Measurements from ENCODE around the gene NPIPB5.
"Not testable (repeated sequence)": the region's sequence is repeated elsewhere in the genome, so short reads cannot be mapped to it uniquely, and the experiment has no call there.

Gene NPIPB5

GRCh38 chr16:22510591-22510990 is at the start of gene NPIPB5:
TSS of gene NPIPB5 (plus strand) at chr16:22510891. CDS start at chr16:22513802, 2,911 bp downstream.
- H3K27me3 Mint-ChIP-seq, H3K36me3 Mint-ChIP-seq, CTCF ChIA-PET, H3K4me1 Mint-ChIP-seq, H3K4me3 Mint-ChIP-seq, DNase-seq, H3K27ac Mint-ChIP-seq, H3K9me3 Mint-ChIP-seq: not testable (repeated sequence)

- H3K36me3 Mint-ChIP-seq, CTCF ChIA-PET, H3K4me1 Mint-ChIP-seq, H3K27ac Mint-ChIP-seq, H3K4me3 Mint-ChIP-seq, DNase-seq, H3K27me3 Mint-ChIP-seq, H3K9me3 Mint-ChIP-seq: not testable (repeated sequence)
Observed at GRCh38 chr16:22468846-22469245, 41.8 kb upstream of the NPIPB5 start.

DNA sequence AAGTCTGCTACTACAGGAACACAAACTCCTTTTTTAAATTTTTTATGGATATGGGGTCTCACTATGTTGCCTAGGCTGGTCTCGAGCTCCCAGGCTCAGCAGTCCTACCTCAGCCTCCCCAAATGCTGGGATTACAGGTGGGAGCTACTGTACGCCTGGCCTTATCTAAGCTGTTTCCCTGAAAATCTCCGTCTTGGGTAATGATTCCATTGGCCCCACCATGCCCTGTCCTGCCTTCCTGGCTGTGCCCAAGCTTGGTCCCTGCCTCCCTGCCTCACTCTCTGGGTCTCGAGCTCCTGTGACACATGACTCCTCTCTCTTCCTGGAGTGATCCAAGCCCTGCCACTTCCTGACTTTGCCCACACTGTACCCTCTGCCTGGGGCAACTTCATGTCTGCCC is 27.3 kb downstream of the NPIPB5 start:
- H3K36me3 Mint-ChIP-seq, CTCF ChIA-PET, DNase-seq, H3K27ac Mint-ChIP-seq, H3K27me3 Mint-ChIP-seq, H3K9me3 Mint-ChIP-seq, H3K4me1 Mint-ChIP-seq, H3K4me3 Mint-ChIP-seq: not testable (repeated sequence)

DNA sequence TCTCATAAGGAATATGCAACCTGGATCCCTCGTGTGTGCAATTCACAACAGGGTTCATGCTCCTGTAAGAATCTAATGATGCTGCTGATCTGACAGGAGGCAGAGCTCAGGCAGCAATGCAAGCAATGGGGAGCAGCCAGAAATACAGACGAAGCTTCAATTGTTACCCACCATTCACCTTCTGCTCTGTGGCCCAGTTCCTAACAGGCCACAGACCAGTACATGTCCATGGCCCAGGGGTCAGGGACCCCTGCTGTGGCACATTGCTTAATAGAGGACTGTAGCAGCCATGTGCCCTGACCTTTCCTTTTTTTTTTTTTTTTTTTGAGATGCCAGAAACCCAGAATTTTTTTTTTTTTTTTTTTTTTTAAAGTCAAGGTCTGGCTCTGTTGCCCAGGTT is 34.1 kb downstream of the NPIPB5 start:
- DNase-seq, H3K36me3 Mint-ChIP-seq, H3K4me1 Mint-ChIP-seq, H3K4me3 Mint-ChIP-seq, CTCF ChIA-PET, H3K9me3 Mint-ChIP-seq, H3K27me3 Mint-ChIP-seq, H3K27ac Mint-ChIP-seq: not testable (repeated sequence)

GRCh38 chr16:22546630-22547029 is 35.9 kb downstream of the NPIPB5 start:
- H3K9me3 Mint-ChIP-seq, DNase-seq, H3K27me3 Mint-ChIP-seq, H3K4me3 Mint-ChIP-seq, H3K27ac Mint-ChIP-seq, H3K36me3 Mint-ChIP-seq, H3K4me1 Mint-ChIP-seq: not testable (repeated sequence)
- CTCF ChIA-PET = interaction anchor here (0.6 kb wide), 1 partner anchor 125 kb away, joined by 3 read pairs; no protein-coding TSS in a partner anchor

DNA sequence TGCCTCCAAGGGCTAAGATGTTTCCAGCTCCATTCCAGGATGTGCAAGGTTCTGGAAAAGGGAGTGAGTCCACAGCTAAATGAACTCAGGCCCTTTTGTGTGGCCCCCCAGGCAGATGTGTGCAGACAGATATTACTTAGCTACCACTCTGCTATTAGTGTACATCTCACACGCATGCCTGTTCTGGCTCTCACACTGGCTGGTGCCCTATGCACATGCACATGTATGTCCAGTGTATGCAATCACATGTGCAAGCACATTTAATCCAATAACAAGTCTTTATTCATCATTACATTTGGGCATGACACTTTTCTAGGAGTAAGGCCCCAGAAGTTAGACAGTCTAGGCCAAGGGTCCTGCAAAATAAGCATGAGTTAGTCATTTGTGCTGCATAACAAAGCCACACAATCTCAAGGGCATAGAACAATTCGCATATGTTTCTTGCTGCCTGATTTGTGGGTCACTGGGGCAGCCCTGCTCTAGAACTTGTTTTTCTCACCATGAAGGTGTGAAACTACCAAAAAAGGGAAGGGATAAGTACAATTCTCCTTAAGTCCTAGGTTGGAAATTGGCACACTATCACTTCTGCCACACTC is 36.6 kb downstream of the NPIPB5 start:
- not testable (repeated sequence) for H3K36me3 Mint-ChIP-seq, H3K9me3 Mint-ChIP-seq, H3K27me3 Mint-ChIP-seq, H3K4me1 Mint-ChIP-seq, H3K4me3 Mint-ChIP-seq, H3K27ac Mint-ChIP-seq, DNase-seq
- CTCF ChIA-PET = interaction anchor here (0.6 kb wide), 1 partner anchor 124 kb away, joined by 3 read pairs; no protein-coding TSS in a partner anchor

DNA sequence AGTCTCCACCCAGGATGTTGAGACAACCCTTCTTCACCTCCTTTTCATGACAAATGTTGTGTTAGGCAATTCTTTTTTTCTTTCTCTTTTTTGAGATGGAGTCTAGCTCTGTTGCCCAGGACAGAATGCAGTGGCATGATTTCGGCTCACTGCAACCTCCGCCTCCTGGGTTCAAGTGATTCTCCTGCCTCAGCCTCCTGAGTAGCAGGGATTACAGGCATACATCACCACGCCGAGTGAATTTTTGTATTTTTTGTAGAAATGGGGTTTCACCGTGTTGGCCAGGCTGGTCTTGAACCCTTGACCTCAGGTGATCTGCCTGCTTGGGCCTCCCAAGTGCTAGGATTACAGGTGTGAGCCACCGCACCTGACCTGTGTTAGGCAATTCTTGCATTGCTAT is 39.2 kb downstream of the NPIPB5 start:
- CTCF ChIA-PET, H3K36me3 Mint-ChIP-seq, H3K4me1 Mint-ChIP-seq, H3K27me3 Mint-ChIP-seq, H3K27ac Mint-ChIP-seq, H3K4me3 Mint-ChIP-seq, DNase-seq, H3K9me3 Mint-ChIP-seq: not testable (repeated sequence)

DNA sequence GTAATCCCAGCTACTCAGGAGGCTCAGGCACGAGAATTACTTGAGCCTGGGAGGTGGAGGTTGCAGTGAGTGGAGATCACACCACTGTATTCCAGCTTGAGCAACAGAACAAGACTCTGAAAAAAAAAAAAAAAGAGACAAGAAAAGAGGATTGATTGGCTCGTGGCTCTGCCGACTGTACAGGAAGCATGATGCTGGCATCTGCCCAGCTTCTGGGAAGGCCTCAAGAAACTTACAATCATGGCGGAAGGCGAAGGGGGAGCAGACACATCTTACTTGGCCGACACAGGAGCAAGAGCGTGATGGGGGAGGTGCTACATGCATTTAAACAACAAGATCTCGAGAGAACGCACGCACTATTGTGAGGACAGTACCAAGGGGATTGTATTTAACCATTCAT is 40.5 kb downstream of the NPIPB5 start:
- H3K36me3 Mint-ChIP-seq, H3K27ac Mint-ChIP-seq, H3K9me3 Mint-ChIP-seq, H3K4me3 Mint-ChIP-seq, CTCF ChIA-PET, DNase-seq, H3K4me1 Mint-ChIP-seq, H3K27me3 Mint-ChIP-seq: not testable (repeated sequence)

GRCh38 chr16:22551651-22552050 is 41.0 kb downstream of the NPIPB5 start:
- CTCF ChIA-PET, H3K4me3 Mint-ChIP-seq, DNase-seq, H3K27me3 Mint-ChIP-seq, H3K27ac Mint-ChIP-seq, H3K4me1 Mint-ChIP-seq, H3K36me3 Mint-ChIP-seq, H3K9me3 Mint-ChIP-seq: not testable (repeated sequence)

DNA sequence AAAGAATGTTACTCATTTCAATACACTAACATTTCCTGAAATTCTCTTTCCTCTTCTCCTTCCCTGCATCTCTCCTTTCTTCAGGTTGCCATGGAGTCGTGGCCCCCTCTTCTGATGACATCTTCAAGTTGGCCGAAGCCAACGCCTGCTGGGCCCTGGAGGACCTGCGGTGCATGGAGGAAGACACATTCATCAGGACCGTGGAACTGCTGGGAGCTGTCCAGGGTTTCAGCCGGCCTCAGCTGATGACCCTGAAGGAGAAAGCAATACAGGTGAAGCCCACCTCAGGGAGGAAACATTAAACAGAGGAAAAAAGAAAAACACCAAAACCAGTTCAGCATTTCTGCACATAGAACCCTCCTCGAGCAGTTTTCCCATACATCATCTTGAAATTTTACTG is 46.1 kb downstream of the NPIPB5 start:
- H3K36me3 Mint-ChIP-seq, CTCF ChIA-PET, H3K27ac Mint-ChIP-seq, H3K27me3 Mint-ChIP-seq, H3K4me3 Mint-ChIP-seq, H3K4me1 Mint-ChIP-seq, DNase-seq, H3K9me3 Mint-ChIP-seq: not testable (repeated sequence)
